Hematopoietic multipotent progenitor cell (in vitro differentiated cells): Measurements from ENCODE around the gene MTPN. TPM values are rescaled to one million over a fixed set of nuclear protein-coding genes. Genes with fewer than 3 reads are reported as not detected.

Experiments used
- DNase-seq, 3 donors: peaks; one replicate each; pipeline ENCODE4 v3.0.0-alpha.2; 2011 to 2015; ENCODE audit warnings: low read depth in 2 of 3, low spot score in 2 of 3
- total RNA-seq: library from RNA; depleted of rRNA; stranded (reverse); fragments of >200 nt; gene quantifications from one replicate; pipeline ENCODE4 v1.2.3, GENCODE V29; 2012

The MTPN gene
- total RNA-seq, 1 donor = 46.3 TPM

DNA sequence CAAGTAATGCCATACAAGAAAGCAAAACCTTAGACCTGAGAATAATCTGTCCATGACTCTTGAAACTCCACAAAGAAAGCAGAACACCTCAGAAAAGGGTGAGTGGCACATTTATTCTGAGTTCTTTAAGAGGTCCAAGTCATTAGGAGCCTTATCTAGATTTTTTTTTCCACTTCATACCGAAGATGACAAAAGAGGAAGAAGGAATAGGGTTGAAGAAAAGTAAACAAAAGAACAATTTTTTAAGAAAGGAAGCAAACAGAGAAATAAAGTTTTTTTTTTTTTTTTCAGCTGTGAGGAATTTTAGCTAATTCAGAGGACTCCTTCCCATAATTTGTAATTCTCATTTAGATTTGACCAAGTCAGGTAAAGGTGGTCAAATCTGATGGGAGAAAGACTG, 13.1 kb upstream of the MTPN start:
- DNase-seq = no peak

DNA sequence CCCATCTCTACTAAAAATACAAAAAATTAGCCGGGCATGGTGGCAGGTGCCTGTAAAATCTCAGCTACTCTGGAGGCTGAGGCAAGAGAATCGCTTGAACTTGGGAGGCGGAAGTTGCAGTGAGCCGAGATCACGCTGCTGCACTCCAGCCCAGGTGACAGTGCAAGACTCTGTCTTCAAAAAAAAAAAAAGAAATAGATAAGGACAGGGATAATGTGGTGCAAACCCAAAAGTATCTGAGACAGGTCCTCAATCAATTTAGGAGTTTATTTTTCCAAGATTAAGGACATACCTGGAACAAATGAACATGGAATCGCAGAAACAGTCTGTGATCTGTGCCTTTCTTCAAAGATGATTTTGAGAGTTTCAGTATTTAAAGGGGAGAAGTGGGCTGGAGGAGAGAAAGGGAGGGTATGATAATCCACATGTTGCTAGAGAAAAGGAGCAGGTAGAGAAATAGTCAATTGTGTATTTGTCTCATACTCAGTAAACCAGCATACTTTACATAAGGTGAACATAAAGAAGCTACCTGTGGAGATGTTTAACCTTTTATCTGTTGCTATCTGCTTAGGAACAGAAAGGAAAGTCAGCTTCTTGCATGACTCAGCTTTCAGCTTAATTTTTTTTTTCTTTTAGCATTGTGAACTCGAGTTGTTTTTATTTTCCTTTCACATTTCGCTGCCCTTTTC, 4.9 kb upstream of the MTPN start:
- peak in 1 of 3 donors; percentile 42 for DNase-seq

DNA sequence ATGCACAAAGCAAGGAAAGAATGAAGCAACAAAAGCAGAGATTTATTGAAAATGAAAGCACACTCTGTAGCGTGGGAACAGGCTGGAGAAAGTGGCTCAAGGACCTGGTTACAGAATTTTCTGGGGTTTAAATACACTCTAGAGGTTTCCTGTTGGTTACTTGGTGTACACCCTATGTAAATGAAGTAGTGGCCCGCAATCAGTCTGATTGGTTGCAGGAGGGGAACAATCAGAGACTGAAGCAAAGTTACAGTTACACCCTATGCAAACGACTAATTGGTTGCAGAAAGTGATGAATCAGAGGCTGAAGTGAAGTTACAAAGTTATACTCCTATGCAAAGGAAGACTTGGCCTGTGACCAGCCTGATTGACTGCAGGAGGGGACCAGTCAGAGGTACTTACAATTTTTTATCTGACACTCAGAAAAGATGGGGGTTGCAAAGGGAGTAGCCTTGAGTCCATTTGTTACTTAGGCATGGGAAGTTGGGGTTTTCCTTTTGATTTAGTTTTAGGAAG, 3.6 kb upstream of the MTPN start:
- DNase-seq = peak; percentile 38 to 90 (median 78)

DNA sequence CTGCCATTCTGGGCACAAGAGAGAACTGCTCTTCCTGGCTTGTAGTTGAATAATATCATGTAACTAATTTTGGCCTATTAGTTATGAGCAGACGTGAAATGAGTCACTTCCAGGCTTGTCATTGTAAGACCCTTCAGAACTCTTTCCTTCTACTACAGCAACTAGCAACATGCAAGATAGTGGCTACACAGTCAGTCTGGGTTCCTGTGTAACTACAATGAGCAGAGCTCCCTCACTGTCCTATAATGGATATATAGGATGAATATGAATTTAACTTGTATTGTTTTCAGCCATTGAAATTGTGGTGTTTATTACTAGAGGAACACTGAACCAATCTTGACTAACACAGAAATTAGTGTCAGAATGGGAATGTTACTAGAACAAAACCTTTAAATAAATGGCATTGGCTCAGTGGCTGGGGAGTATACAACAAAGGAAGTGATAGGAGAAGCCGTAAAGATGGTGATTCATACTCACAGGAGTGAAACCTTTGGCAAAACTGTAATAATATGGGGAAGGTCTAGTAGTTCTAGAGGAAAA, 2.9 kb upstream of the MTPN start:
- DNase-seq = peak in 1 of 3 donors; percentile 27

DNA sequence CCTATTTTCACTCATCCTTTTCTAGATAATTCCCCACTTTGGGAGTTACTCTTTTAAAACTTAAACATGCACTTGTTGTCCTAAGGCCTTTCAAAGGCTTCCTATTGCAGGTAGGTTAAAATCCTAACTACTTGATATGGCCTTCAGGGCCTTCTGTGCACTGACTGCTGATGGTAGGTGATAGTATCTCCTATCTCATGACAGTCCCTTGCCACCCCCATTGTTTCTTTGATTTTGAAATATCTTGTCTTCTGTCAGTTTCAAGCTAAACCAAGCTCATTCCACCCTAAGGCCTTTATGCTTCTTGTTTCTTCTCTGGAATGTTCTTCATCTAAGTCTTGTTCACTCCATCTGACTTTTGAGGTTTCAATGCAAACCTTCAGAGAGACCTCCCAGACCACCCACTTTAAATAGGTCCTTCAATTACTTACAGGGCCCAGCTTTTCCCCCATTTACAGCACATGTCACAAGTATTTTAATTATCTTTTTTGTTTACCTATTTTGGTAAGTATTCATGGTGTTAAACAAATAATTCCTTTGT, 2.4 kb upstream of the MTPN start:
- DNase-seq = no peak

DNA sequence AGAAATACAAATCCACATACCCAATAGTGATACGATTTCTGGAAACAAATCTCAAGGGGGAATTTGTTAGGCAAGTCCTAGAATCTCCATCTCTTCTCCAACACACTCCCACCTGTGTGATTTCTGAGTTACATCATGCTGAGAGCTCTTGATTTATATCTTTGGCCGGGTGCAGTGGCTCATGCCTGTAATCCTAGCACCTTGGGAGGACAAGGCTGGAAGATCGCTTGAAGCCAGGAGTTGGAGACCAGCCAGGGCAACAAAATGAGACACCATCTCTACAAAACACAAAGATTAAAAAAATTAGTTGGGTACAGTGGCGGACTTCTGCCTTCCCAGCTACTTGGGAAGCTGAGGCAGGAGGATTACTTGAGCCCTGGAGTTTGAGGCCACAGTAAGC, 1.5 kb upstream of the MTPN start:
- DNase-seq = no peak

DNA sequence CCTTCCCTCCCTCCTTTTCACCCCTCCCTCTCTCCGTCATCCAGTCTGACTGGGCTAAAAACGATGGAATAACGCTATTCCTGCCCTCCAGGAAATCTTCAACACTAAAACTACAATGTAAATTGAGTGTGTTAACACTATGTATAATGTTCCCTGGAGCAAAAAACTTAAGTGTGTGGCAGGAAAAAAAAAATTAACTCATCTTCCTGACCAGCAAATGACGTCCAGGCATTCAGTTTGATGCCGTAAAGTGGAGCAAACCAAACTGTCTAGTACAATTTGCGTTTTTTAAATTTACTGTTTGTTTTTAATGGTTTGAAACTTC, 545 bp upstream of the MTPN start:
- DNase-seq = no peak

DNA sequence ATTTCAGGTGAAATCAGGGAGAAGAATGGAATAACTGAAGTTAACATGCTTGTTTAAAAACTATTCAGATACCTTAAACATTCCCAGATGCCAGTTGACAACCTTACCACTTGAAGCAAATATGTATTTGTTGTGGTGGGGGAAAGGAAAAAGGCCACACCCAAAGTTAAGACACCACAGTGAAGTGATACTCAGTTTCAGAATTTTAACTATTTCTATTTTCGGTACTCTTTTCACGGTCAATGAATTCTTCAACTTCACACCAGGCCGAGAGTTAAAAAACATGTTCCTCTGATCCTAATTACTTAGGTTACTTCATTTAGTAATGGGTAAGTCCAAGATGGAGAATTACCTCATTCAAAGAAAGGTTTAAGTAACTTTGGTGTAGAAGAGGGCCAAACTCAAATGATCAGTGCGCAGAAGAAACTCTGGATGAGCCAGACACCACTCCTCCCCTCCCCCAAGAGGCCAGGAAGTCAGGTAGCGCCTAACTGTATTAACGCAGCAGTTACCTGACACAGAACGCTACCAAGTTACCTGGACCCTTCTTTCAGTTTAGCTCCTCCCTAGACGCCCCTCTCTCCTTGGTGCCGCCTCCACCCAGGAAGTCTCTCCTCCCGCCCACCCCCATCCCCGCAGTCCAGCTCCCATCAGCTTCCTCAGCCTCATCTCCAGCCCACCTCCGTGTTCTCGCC, 700 bp downstream of the MTPN start:
- no peak for DNase-seq

DNA sequence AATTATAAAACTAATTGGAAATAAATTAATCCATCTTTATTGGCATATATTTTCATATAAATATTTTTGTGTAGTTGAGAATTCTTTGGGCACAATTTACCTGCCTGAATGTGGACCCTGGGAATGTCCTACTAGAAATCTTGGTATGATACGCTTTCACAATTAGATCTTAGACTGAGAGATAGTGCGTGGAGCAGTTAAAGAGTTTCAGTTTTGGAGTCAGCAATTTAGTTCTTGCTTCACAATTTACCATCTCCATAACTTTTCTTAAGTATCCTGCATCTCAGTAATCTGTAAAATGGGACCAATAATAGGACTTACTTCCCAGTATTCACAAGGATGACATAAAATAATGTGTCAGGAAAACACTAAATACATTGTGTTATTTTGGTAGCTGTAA, 2.0 kb downstream of the MTPN start:
- no peak for DNase-seq

DNA sequence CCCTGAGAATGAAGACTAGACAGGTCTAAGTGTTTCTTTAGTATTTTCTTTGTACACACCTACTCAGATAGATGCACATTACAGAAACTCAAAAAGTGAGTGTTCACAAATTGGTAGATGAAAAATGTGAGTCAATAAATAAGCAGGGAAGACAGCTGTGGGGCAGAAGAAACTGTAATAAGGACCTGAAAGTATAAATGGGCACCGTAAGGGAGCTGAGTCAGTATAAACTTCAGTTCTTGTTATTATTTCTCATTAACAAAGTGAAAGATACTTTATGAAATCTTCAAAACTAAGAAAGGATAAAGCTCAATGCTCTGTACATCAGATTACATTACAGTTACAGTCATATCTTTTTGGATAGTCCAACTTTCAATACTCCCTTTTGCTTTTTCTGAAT, 2.5 kb downstream of the MTPN start:
- DNase-seq = no peak

DNA sequence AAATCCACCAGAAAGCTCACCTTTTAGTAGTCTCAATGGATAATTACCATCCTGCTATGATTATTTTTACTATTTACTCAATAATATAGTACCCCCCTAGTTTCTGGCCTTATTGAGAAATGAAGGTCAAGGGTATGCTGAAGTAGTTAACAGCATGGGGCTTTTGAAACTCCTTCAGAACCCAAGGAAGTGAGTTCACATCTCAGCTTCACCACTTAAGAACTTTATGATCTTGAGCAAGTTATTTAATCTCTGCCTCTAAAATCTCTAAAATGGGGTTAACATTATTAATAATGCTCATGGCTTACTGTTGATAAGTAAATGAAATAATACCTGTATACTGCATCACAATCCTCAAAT, 5.8 kb downstream of the MTPN start:
- DNase-seq = no peak

DNA sequence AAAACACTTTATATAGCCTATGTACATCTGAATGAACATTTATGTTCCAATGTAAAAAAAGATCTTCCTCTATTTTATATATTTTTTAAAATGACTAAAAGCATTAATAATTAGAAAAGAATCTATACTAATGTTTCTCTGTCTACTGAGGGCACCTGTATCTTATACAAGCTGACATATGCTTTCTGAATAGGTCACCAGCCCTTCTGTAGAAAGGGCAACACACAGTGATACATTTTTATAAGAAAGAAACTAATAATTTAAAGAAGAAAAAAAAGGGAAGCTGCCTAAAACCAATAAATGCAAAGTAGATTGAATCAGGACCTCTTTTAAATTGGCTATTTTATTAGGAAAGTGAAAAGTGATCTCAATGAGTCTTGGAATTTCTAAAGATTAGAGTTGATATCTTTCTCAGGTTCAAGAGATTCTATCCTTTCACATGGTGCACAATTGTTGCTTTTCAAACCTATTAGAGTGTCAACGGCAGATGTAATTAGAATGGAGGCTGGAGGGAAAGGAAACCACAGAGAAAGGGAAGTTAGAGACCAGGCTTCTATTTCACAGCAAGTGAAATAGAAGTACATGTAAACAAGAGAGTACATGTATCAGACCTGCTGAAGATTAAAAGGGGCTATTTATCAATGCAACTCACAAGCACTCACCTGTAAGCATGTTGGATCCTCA, 6.3 kb downstream of the MTPN start:
- DNase-seq = peak in 2 of 3 donors; percentile 62 to 81

DNA sequence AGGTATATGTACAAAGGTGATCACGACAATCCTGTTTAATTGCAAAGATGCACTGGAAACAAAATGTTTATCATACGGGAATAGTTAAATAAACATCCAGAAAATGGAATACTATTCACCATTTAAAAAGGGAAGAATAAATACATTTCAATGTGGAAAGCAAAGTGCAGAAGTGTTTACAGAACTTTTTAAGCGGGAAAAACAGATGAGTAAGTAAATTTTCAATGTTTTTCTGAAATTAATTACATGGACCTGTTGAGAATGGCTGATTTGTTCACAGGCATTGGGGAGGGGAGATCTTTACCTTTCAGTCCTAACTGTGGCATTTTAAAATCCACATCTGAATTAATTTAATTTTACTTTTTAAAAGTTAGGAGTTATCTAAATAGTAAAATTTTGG, 7.1 kb downstream of the MTPN start:
- no peak for DNase-seq

DNA sequence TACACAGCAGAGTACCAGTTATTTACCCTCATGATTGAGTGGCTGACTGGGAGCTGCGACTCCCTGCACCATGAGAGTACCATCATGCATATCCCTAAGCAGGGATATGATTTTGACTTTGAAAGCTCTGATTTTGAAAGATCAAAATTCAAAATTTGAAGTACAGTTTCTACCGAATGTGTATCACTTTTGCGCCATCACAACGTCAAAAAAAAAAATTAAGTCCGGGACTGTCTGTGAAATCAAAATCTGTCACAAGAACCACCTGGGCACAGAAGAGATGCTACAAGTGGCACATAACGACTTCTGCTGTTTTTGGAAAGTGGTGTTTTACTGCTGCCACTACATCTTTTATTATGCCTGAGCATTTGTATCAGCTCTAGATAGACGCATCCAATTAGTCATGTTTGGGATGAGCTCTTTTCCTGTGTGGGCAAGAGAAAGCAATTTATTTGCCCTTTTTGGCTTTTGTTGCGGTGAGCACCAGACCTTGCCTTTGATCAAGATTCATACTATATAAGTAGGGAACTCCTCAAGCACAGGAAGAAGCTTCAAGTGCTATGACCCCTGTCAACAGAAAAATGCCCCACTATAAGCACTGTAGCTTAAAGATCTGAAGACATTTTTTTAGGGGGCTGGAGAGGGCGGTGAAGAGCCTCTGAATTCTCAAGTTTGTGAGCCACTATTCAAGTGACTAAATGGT, 10.7 kb downstream of the MTPN start:
- DNase-seq = no peak

DNA sequence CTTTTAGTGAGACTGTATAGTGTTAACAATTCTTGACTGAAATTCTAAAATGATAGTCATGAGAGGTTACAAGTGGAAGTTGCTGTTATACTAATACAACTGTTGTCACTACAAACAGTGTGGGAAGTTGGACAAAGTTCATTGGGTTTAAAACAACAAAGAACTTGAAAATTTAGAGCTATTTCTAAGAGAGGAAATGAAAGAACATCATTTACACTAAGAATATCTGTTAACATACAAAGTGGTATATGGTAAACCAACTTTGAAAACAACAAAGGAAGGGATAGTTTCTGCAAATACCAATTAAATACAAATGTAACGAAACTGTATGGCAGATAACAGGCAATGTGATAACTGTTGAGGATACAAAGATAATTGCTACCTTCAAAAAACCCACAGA, 11.6 kb downstream of the MTPN start:
- DNase-seq = no peak

DNA sequence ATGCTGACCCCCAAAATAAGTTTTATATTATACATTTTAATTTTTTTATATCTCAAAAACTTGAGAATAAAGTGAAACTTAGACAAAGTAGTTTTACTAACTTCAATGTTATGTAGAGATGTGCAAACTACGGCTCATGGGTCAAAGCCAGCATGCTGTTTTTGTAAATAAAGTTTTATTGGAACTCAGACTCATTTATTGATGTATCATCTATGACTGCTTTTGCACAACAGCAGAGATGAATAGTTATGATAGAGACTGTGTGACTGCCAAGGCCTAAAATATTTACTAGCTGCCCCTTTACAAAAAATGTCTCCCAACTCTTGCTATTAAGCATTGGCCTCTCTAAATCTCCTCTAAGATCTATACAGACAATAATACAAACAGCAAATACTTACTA, 12.4 kb downstream of the MTPN start:
- no peak for DNase-seq

DNA sequence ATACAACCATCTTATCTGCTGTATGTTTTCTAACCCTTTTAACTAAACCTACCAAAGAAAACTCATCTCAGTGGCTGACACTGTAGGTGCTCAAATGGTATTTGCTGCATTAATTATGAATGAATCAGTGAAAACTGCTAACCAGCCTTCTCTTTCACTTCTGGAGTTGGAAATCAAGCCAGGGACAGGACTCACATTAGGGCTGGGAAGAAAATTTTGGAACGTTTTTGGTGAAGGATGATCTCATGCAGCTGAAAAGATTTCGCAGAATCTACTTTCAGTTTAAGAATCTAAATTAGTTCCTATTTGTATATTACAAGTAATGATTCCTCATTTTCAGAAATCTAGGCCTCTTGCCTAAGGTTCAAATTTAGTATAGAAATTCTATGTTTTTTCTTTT, 12.9 kb downstream of the MTPN start:
- no peak for DNase-seq

DNA sequence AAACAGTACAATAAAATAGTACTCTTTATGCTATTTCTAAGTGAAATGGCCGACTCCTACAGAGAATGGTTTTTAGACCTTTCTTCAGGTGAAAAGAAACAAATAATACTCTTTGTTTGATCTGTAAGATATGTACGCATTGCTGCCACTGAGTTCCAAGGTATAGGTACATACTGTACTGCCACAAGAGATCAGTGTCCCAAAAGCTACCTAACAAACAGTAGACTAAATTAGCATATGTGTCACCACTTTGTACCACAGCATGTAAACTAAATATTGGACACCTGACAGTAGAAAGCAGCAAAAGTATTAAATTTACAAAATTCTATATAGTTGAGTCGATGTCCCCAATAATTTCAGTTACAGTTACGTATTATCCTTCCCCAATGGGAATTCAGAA, 14.4 kb downstream of the MTPN start:
- DNase-seq = no peak

DNA sequence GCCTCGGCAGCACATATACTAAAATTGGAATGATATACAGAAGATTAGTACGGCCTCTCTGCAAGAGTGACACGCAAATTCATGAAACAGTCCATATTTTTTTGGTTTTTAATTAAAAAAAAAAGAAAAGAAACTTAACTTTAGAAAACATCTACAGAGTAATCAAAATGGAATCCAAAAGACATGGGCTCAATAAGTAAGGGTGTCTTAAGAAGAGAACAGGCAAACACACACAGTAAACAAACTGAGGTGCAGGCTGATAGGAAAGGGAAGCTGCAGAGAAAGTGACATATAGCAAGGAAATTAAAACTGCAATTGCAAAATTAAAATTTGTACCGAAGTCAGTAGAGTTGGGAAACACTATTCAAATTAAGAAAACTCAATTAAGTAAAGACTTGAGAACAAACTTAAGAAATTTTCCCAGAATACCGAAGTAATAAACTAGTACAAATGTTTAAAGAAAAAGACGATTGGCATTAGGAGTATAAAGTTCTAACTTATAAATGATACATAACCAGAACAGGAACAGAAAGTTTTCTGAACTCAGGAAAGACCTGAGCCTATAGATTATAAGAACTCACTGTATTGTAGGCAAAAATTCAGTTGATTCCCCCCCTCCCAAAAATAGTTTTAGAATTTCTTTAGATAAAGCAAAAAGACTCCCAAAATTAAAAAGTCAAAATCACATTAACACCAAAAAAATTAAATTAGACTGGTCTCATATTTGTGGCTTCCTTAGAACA, 16.3 kb downstream of the MTPN start:
- DNase-seq = no peak

DNA sequence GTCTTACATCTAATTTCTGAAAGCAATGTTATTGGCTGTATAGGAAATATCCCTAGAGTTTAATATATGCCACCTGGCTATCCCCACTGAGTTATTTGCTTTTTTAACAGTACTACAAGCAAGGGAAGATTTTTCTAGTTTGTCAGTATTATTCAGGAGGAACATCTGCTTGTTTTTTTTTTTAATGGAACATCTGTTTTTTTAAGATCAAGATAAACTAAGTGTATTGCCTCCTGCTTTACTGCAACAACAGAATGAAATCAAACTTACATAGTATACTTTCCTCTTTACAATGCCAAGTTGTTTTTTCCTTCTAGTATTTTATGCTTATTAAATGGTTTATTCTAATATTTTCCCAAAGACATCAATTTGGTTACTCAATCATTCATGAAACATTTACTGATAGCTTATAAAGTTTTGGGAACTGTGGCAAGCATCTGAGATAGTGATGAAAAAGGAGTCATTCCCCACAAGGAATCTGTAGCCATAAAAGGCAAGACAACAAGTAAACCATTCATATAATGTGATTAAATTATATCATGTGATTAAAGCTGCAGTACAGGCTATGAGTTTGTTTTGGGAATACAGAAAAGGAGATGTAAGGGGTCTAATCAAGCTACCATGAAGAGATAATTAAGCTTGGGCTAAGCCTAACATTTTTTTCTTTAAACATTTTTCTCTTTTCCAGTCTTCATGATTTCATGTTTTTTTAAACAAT, 17.4 kb downstream of the MTPN start:
- DNase-seq = no peak
